Mammary epithelial cell (primary cell): ENCODE data around the gene MECP2.

Source experiments
- EZH2 ChIP-seq: IDR thresholded peaks from 2 replicates; pipeline ENCODE4 v1.6.1; 2012; ENCODE audit warnings: low read length, inconsistent platforms, borderline replicate concordance
- TF ChIP-seq, protein P1 (sequence below), 2 donors: IDR thresholded peaks in 1 of 2; conservative IDR thresholded peaks in 1 of 2; 2 replicates each; pipeline ENCODE4 v1.5.1; 2011 to 2012; ENCODE audit warnings: inconsistent platforms in 2 of 2, low read length in 2 of 2, mild to moderate bottlenecking in 2 of 2, control low read depth in 1 of 2, low read depth in 1 of 2; ENCODE audit not compliant: insufficient read depth in 1 of 2; ENCODE audit errors: extremely low read depth in 1 of 2

GRCh38 chrX:154090731-154091130 lies 6.8 kb downstream of the MECP2 start:
- TF ChIP-seq, protein P1, sequence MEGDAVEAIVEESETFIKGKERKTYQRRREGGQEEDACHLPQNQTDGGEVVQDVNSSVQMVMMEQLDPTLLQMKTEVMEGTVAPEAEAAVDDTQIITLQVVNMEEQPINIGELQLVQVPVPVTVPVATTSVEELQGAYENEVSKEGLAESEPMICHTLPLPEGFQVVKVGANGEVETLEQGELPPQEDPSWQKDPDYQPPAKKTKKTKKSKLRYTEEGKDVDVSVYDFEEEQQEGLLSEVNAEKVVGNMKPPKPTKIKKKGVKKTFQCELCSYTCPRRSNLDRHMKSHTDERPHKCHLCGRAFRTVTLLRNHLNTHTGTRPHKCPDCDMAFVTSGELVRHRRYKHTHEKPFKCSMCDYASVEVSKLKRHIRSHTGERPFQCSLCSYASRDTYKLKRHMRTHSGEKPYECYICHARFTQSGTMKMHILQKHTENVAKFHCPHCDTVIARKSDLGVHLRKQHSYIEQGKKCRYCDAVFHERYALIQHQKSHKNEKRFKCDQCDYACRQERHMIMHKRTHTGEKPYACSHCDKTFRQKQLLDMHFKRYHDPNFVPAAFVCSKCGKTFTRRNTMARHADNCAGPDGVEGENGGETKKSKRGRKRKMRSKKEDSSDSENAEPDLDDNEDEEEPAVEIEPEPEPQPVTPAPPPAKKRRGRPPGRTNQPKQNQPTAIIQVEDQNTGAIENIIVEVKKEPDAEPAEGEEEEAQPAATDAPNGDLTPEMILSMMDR (conservative IDR thresholded peaks at IDR 0.05 in 1 of 2, IDR thresholded peaks at IDR 0.05 in 1 of 2; ENCODE audit: extremely low read depth in 1 of 2, insufficient read depth in 1 of 2, low read depth in 1 of 2, low read length in 2 of 2): no peak
- TF ChIP-seq EZH2: no peak
